Astrocyte (in vitro differentiated cells and primary cell): ENCODE measurements around the gene PANX2.

Source experiments
- EZH2 ChIP-seq: IDR thresholded peaks from 2 replicates; pipeline ENCODE4 v1.6.1; 2012; ENCODE audit warnings: mild to moderate bottlenecking, low read length, inconsistent platforms; ENCODE audit not compliant: insufficient read depth
- TF ChIP-seq, protein P1 (sequence below): IDR thresholded peaks from 2 replicates; pipeline ENCODE4 v1.5.1; 2011; ENCODE audit warnings: low read depth, mild to moderate bottlenecking, inconsistent platforms, low read length, moderate library complexity; ENCODE audit not compliant: insufficient read depth

DNA sequence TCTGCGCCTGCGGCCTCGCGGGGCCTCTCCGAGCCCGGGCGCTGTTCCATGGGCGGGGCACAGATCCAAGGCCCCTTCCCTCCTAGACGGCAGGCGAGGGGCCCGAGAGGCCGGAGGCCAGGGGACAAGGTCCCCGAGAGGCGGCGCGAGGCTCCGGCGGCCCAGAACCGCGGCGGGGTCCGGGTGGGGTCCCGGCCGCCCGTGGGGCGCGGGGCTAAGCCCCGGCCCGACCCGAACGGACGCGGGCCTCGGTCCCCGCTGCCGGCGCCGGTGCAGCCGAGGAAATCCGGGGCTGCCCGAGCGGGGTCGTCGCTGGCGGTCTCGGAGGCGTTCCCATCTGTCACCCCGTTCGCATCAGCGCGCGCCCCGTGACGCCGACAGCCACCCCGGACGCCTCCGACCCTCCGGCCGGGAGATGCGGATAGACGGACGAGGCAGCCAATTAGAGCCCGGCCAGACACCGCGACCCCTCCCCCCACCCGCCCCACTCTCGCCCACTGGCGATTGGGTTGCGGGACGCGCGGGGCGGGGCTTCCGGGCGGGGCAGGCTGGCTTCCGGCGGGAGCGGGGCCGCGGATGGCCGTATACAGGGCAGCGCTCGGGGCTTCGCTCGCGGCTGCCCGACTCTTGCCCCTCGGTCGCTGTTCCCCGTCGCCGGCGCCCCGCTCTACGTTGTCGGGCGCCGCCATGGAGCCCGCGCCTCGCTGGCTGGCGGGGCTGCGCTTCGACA is 30.1 kb downstream of the PANX2 start, which contains the start of gene SELENOO:
- TF ChIP-seq, protein P1, sequence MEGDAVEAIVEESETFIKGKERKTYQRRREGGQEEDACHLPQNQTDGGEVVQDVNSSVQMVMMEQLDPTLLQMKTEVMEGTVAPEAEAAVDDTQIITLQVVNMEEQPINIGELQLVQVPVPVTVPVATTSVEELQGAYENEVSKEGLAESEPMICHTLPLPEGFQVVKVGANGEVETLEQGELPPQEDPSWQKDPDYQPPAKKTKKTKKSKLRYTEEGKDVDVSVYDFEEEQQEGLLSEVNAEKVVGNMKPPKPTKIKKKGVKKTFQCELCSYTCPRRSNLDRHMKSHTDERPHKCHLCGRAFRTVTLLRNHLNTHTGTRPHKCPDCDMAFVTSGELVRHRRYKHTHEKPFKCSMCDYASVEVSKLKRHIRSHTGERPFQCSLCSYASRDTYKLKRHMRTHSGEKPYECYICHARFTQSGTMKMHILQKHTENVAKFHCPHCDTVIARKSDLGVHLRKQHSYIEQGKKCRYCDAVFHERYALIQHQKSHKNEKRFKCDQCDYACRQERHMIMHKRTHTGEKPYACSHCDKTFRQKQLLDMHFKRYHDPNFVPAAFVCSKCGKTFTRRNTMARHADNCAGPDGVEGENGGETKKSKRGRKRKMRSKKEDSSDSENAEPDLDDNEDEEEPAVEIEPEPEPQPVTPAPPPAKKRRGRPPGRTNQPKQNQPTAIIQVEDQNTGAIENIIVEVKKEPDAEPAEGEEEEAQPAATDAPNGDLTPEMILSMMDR: no peak
- TF ChIP-seq EZH2: no peak
